Karpas-422 (cell line): ENCODE results near the gene SEC14L6. TPM values are rescaled to one million over a fixed set of nuclear protein-coding genes. Genes with fewer than 3 reads are reported as not detected.
"Not testable (repeated sequence)": the region's sequence is repeated elsewhere in the genome, so short reads cannot be mapped to it uniquely, and the experiment has no call there.

Source experiments
- DNase-seq: peaks from one replicate; pipeline ENCODE4 v3.0.0-alpha.2; 2015
- H2AFZ ChIP-seq: fragments of 200-600 bp; sonication (generic); 2 replicates; pipeline ENCODE4 v1.6.1; 2014; ENCODE audit warnings: antibody characterized with exemption, low read length, mixed read lengths
- H3K27ac ChIP-seq: fragments of 200-600 bp; sonication (generic); 2 replicates; pipeline ENCODE4 v1.5.1; 2014; ENCODE audit warnings: mild to moderate bottlenecking, low read length, moderate library complexity
- H3K27me3 ChIP-seq: fragments of 200-600 bp; sonication (generic); 2 replicates; pipeline ENCODE4 v1.6.1; 2014; ENCODE audit warnings: low read length, mixed read lengths
- H3K36me3 ChIP-seq: fragments of 200-600 bp; sonication (generic); 2 replicates; pipeline ENCODE4 v1.6.1; 2014; ENCODE audit warnings: low read length, mixed read lengths; ENCODE audit not compliant: insufficient read depth
- H3K4me1 ChIP-seq: fragments of 200-600 bp; sonication (generic); 2 replicates; pipeline ENCODE4 v1.6.1; 2014; ENCODE audit warnings: mild to moderate bottlenecking, low read length, mixed read lengths
- H3K4me2 ChIP-seq: fragments of 200-600 bp; sonication (generic); 2 replicates; pipeline ENCODE4 v1.6.1; 2014; ENCODE audit warnings: low read length, low read depth, mild to moderate bottlenecking; ENCODE audit not compliant: poor library complexity, severe bottlenecking
- H3K4me3 ChIP-seq: fragments of 200-600 bp; sonication (generic); 2 replicates; pipeline ENCODE4 v1.5.1; 2014; ENCODE audit warnings: mild to moderate bottlenecking, antibody characterized with exemption, low read length, mixed read lengths
- H3K79me2 ChIP-seq: fragments of 200-600 bp; sonication (generic); 2 replicates; pipeline ENCODE4 v1.6.1; 2014; ENCODE audit warnings: mild to moderate bottlenecking, low read length, mixed read lengths
- H3K9ac ChIP-seq: fragments of 200-600 bp; sonication (generic); 2 replicates; pipeline ENCODE4 v1.6.0; 2014; ENCODE audit warnings: low read length
- H3K9me2 ChIP-seq: fragments of 200-600 bp; sonication (generic), shearing (Covaris generic); replicated peaks from 2 replicates; pipeline ENCODE4 v1.6.0; 2014; ENCODE audit warnings: mild to moderate bottlenecking, low read length, moderate library complexity; ENCODE audit not compliant: insufficient read depth
- H3K9me3 ChIP-seq: fragments of 300-700, 200-600 bp; sonication (generic); 2 replicates; pipeline ENCODE4 v1.6.1; 2014; ENCODE audit warnings: low read length, mixed read lengths
- H4K20me1 ChIP-seq: fragments of 200-600 bp; sonication (generic); 2 replicates; pipeline ENCODE4 v1.6.1; 2014; ENCODE audit warnings: mild to moderate bottlenecking, antibody characterized with exemption, low read length, low read depth; ENCODE audit not compliant: insufficient read depth
- total RNA-seq: library from RNA; depleted of rRNA; stranded (reverse); fragments of >200 nt; shearing (Covaris generic); gene quantifications from 2 replicates; pipeline ENCODE4 v1.2.3, GENCODE V29; 2014; ENCODE audit warnings: low replicate concordance

Gene SEC14L6
- total RNA-seq, 1 experiment from 2014 or later: not detected

DNA sequence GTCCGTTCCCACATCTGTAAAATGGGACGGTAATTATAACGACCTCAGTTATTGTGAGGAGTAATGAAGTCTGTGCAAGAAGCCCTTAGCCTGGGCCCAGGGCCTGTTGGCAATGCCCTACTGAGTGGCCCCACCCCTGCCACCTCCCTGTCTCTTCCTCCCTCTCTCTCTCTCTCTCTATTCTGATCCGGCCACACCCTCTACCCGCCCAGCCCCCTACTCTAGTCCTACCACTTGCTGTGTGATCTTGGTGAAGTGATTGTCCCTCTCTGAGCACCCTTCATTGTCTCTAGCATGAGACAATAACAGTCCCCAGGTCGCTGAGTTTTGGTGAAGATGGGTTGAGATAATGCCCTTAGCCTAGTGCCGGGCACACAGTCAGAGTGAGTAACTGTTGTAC, 7.4 kb upstream of the SEC14L6 start:
- no peaks in the 10 kb centered on the region for H3K27me3 ChIP-seq
- H3K9ac ChIP-seq: no peak overlapping the region
- no peaks in the 10 kb centered on the region for H3K36me3 ChIP-seq
- no peaks in the 10 kb centered on the region for H3K9me3 ChIP-seq
- H3K4me2 ChIP-seq: no peak overlapping the region
- no peaks in the 10 kb centered on the region for H3K4me1 ChIP-seq
- DNase-seq: no peak
- no peak overlapping the region for H3K4me3 ChIP-seq
- no peaks in the 10 kb centered on the region for H4K20me1 ChIP-seq
- H3K79me2 ChIP-seq: no peaks in the 10 kb centered on the region
- no peaks in the 10 kb centered on the region for H3K9me2 ChIP-seq
- no peak overlapping the region for H3K27ac ChIP-seq
- no peak overlapping the region for H2AFZ ChIP-seq

- Histone ChIP-seq H3K9me2 (no peaks in the 10 kb centered on the region), H3K27me3 (no peaks in the 10 kb centered on the region), H3K9me3 (no peaks in the 10 kb centered on the region), H3K4me3 (no peak overlapping the region), H2AFZ (no peak overlapping the region), H3K4me2 (no peak overlapping the region), H3K79me2 (no peaks in the 10 kb centered on the region), H3K9ac (no peak overlapping the region), H3K36me3 (no peaks in the 10 kb centered on the region), H3K27ac (no peak overlapping the region), H4K20me1 (no peaks in the 10 kb centered on the region), H3K4me1 (no peaks in the 10 kb centered on the region)
- no peak for DNase-seq
Observed at GRCh38 chr22:30552719-30553118, 6.2 kb upstream of the SEC14L6 start.

DNA sequence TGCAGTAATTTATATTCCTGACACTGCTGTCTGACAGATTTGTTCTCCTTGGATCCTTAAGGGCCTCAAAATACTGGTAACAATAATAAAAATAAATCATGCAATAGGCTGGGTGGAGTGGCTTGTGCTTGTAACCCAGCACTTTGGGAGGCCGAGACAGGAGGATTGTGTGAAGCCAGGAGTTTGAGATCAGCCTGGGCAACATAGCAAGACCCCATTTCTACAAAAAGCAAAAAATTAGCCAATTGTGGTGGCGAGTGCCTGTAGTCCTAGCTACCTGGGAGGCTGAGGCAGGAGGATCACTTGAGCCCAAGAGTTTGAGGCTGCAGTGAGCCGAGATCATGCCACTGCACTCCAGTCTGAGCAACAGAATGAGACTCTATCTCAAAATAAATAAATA, 5.3 kb upstream of the SEC14L6 start:
- H3K4me2 ChIP-seq, H3K9me2 ChIP-seq, H3K27ac ChIP-seq, H3K9ac ChIP-seq, H3K4me3 ChIP-seq, H3K27me3 ChIP-seq, H4K20me1 ChIP-seq, DNase-seq, H3K4me1 ChIP-seq, H3K79me2 ChIP-seq, H3K36me3 ChIP-seq, H3K9me3 ChIP-seq, H2AFZ ChIP-seq: not testable (repeated sequence)

DNA sequence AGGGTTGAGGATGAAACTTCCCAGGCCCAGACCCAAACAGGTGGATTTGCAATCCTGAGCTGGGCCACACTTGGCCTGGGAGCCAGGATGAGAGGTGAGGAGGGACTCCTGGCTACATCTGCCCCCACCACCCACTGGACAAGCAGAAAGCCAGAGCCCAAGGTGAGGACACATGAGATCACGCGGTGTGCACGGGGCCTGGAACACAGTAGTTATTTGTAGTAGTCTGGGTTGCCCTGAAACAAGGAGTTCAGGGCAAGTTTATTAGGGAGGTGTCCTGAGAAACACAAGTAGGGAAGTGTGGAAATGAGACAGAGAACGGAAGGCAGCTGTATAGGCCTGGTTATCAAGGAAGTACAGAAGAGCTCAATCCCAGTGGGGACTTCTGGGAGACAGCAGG, 647 bp upstream of the SEC14L6 start:
- H3K27ac ChIP-seq: no peak overlapping the region
- no peaks in the 10 kb centered on the region for H3K36me3 ChIP-seq
- H3K9me3 ChIP-seq: no peaks in the 10 kb centered on the region
- no peak overlapping the region for H3K4me3 ChIP-seq
- no peaks in the 10 kb centered on the region for H4K20me1 ChIP-seq
- no peaks in the 10 kb centered on the region for H3K27me3 ChIP-seq
- no peak overlapping the region for H3K4me2 ChIP-seq
- no peak overlapping the region for H2AFZ ChIP-seq
- DNase-seq: no peak
- no peaks in the 10 kb centered on the region for H3K4me1 ChIP-seq
- no peak overlapping the region for H3K9ac ChIP-seq
- H3K79me2 ChIP-seq: no peaks in the 10 kb centered on the region
- H3K9me2 ChIP-seq: no peaks in the 10 kb centered on the region

DNA sequence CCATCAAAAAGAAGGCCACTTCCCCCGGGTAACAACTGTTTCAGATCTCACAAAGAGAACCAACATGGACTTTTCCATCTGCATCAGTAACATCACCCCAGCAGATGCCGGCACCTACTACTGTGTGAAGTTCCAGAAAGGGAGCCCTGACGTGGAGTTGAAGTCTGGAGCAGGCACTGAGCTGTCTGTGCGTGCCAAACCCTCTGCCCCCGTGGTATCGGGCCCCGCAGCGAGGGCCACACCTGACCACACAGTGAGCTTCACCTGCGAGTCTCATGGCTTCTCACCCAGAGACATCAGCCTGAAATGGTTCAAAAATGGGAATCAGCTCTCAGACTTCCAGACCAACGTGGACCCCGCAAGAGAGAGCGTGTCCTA, 3.7 kb downstream of the SEC14L6 start:
- no peak for DNase-seq
- no peaks in the 10 kb centered on the region for H3K79me2 ChIP-seq
- no peak overlapping the region for H3K4me3 ChIP-seq
- no peaks in the 10 kb centered on the region for H4K20me1 ChIP-seq
- no peaks in the 10 kb centered on the region for H3K9me2 ChIP-seq
- no peaks in the 10 kb centered on the region for H3K4me1 ChIP-seq
- no peaks in the 10 kb centered on the region for H3K9me3 ChIP-seq
- no peaks in the 10 kb centered on the region for H3K36me3 ChIP-seq
- no peak overlapping the region for H3K27ac ChIP-seq
- H3K27me3 ChIP-seq: no peaks in the 10 kb centered on the region
- no peak overlapping the region for H3K4me2 ChIP-seq
- H2AFZ ChIP-seq: no peak overlapping the region
- no peak overlapping the region for H3K9ac ChIP-seq

DNA sequence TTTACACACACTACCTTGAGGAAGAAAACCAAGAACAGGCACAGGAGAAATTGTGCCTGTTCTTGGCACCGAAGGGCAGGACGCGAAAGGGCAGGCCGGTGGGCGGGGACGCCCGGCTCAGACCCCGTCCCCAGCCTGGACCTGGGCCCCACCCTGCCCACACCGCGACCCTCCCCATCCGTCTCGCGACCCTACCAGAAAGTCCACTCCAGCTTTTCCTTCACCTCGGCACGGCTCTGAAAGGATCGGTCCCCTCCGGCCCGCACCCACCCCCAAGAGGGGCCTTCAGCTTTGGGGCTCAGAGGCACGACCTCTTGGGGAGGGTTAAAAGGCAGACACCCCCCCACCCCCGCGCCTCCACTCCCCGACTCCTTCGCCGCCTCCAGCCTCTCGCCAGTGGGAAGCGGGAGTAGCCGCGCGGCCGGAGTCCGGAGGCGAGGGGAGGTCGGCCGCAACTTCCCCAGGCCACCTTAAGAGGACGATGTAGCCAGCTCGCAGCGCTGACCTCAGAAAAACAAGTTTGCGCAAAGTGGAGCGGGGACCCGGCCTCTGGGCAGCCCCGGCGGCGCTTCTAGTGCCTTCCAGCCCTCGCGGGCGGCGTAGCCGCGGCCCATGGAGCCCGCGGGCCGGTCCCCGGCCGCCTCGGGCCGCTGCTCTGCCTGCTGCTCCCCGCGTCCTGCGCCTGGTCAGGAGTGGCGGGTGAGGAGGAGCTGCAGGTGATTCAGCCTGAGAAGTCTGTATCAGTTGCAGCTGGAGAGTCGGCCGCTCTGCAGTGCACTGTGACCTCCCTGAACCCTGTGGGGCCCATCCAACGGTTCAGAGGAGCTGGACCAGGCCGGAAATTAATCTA, 4.4 kb downstream of the SEC14L6 start:
- Histone ChIP-seq H4K20me1 (no peaks in the 10 kb centered on the region), H3K4me2 (no peak overlapping the region), H3K4me1 (no peaks in the 10 kb centered on the region), H3K9me3 (no peaks in the 10 kb centered on the region), H3K36me3 (no peaks in the 10 kb centered on the region), H3K4me3 (no peak overlapping the region), H3K9me2 (no peaks in the 10 kb centered on the region), H3K27ac (no peak overlapping the region), H2AFZ (no peak overlapping the region), H3K27me3 (no peaks in the 10 kb centered on the region), H3K9ac (no peak overlapping the region), H3K79me2 (no peaks in the 10 kb centered on the region)
- no peak for DNase-seq

DNA sequence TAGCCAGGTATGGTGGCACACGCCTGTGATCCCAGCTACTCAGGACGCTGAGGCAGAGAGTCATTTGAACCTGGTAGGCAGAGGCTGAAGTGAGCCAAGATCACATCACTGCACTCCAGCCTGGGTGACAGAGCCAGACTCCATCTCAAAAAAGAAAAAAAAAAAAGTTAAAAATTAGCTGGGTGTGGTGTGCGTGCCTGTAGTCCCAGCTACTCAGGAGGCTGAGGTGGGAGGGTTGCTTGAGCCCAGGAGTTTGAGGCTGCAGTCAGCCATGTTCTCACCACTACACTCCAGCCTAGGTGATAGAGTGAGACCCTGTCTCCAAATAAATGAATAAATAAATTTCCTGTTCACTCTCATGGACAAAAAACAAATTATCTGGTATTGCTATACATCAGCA, 5.0 kb downstream of the SEC14L6 start:
- not testable (repeated sequence) for H3K4me1 ChIP-seq, H3K27ac ChIP-seq, H3K9me3 ChIP-seq, H3K4me2 ChIP-seq, H3K36me3 ChIP-seq, H3K4me3 ChIP-seq, H3K9me2 ChIP-seq, H2AFZ ChIP-seq, DNase-seq, H3K27me3 ChIP-seq, H3K79me2 ChIP-seq, H4K20me1 ChIP-seq, H3K9ac ChIP-seq

GRCh38 chr22:30539368-30539767, 7.2 kb downstream of the SEC14L6 start:
- H2AFZ ChIP-seq: no peak overlapping the region
- H3K4me3 ChIP-seq: no peak overlapping the region
- no peaks in the 10 kb centered on the region for H3K9me2 ChIP-seq
- no peak overlapping the region for H3K9ac ChIP-seq
- H3K79me2 ChIP-seq: no peaks in the 10 kb centered on the region
- DNase-seq: no peak
- H3K4me2 ChIP-seq: no peak overlapping the region
- H4K20me1 ChIP-seq: no peaks in the 10 kb centered on the region
- H3K4me1 ChIP-seq: no peaks in the 10 kb centered on the region
- no peaks in the 10 kb centered on the region for H3K9me3 ChIP-seq
- no peaks in the 10 kb centered on the region for H3K27me3 ChIP-seq
- no peak overlapping the region for H3K27ac ChIP-seq
- H3K36me3 ChIP-seq: no peaks in the 10 kb centered on the region
